Right lobe of liver (tissue), 4 donors: ENCODE measurements around the gene TNS1.

Experiments
- CTCF ChIP-seq, 4 donors: fragments of 200-600 bp in 3 of 4; fragments of 450-650 bp in 1 of 4; IDR thresholded peaks; one replicate each; pipeline versions ENCODE4 v1.5.1 to v1.8.0; 2016 to 2022; ENCODE audit warnings: antibody characterized with exemption in 4 of 4, mild to moderate bottlenecking in 2 of 4
- POLR2A ChIP-seq: fragments of 450-650 bp; IDR thresholded peaks from one replicate; pipeline ENCODE4 v1.6.1; 2017; ENCODE audit warnings: antibody characterized with exemption, mild to moderate bottlenecking
- donor health status: DM: no; HTN: no; CAD: no.
- donor health status: DM: no; HTN: no; CAD: no.
- donor health status: DM: no; HTN: yes; CAD: no.

- TF ChIP-seq CTCF (IDR thresholded peaks at IDR 0.05) = no peak
- no peak for TF ChIP-seq POLR2A
Observed at GRCh38 chr2:218021536-218022071, 18.8 kb upstream of the TNS1 start.
